RWPE2 (cell line): ENCODE measurements around the gene NEURL1.
A peak's percentile ranks its signal among the peaks of the same experiment; 100 is the strongest.

Source experiments
- ATAC-seq: fragments of 200-7000 bp; cut with Tn5 transposase; 3 replicates; pipeline ENCODE4 v1.9.1; 2021; ENCODE audit warnings: low read depth
- DNase-seq: peaks from one replicate; pipeline ENCODE4 v3.0.0-alpha.2; 2020; ENCODE audit warnings: low spot score
- H3K27ac ChIP-seq: fragments of 450-650 bp; 2 replicates; pipeline ENCODE4 v1.5.1; 2017; ENCODE audit warnings: mild to moderate bottlenecking; ENCODE audit not compliant: poor library complexity, severe bottlenecking
- H3K27me3 ChIP-seq: fragments of 250-450 bp; sonication (Bioruptor Pico); 2 replicates; pipeline ENCODE4 v1.5.1; 2021; ENCODE audit warnings: mild to moderate bottlenecking, moderate library complexity; ENCODE audit not compliant: insufficient read depth, poor library complexity, severe bottlenecking
- H3K36me3 ChIP-seq: fragments of 250-450 bp; sonication (Bioruptor Pico); 2 replicates; pipeline ENCODE4 v1.5.1; 2020; ENCODE audit warnings: low read depth, mild to moderate bottlenecking, moderate library complexity
- H3K4me1 ChIP-seq: fragments of 250-450 bp; sonication (Bioruptor Pico); 2 replicates; pipeline ENCODE4 v1.5.1; 2021; ENCODE audit warnings: mild to moderate bottlenecking, moderate library complexity; ENCODE audit not compliant: insufficient read depth, poor library complexity, severe bottlenecking
- H3K4me3 ChIP-seq: fragments of 250-450 bp; sonication (Bioruptor Pico); 2 replicates; pipeline ENCODE4 v1.5.1; 2021; ENCODE audit warnings: mild to moderate bottlenecking, moderate library complexity; ENCODE audit not compliant: severe bottlenecking
- H3K9me3 ChIP-seq: fragments of 250-450 bp; sonication (Bioruptor Pico); 2 replicates; pipeline ENCODE4 v1.5.1; 2021; ENCODE audit warnings: mild to moderate bottlenecking, moderate library complexity; ENCODE audit not compliant: severe bottlenecking
- TF ChIP-seq, protein P1 (sequence below): fragments of 450-650 bp; IDR thresholded peaks from one replicate; pipeline ENCODE4 v1.5.1; 2017; ENCODE audit warnings: mild to moderate bottlenecking, moderate library complexity; ENCODE audit not compliant: poor library complexity, severe bottlenecking

NEURL1 gene

DNA sequence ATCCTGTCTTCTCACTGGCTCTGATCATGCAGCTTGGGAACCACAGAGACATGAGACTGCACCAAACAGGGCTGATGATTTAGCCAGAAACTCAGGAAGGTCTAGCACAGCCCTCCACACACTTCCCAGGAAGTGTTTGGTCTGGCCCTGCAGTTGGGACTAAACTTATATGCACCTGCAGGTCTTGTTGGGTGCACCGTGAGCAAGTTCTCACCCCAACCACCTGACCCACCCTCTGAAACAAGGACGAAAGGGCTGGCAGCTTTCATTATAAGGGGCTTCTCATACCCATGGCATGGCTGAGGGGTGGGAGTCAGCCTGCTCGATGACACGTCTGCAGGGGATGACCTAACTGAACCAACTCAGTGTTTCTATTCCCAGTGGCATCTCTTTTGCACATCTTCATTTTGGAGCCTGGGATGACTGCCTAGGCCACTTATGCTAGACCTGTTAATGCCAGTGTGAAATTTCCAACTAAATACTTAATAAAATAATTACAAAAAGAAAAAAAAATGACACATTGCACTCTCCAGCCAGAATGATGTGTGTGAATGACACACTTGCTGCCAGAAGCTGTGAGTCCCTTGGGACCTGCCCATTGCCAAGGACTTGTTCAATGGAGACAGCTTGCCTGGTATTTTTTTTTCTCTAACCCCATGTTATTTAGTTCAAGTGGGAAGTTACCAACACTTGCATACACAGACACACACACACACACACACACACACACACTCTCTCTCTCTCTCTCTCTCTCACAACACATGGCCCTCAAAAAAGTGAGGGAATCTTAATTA, 102.6 kb downstream of the NEURL1 start:
- ATAC-seq (no peak), DNase-seq (no peak)

DNA sequence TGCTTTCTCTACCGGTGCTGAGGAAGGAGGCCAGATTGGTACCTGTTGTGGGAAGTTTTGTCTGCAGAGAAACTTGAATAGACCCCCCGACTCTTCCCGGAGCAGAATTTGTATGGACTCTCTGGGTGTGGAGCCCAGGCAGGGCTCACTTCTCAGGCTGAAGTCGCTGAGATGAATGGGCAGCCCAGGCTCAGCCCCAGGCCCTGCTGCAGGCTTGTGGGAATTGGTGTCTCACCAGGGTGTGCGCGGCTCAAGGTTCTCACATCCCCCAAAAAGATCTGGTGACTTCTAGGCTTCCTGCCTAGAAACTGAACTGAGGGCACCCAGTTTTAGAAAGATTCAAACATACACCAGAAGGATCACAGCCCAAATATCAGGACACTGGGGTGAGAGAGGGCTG, 103.5 kb downstream of the NEURL1 start:
- Histone ChIP-seq H3K36me3 (peaks cover 6% of the 10 kb centered on the region), H3K4me1 (no peaks in the 10 kb centered on the region), H3K4me3 (no peak overlapping the region), H3K9me3 (no peaks in the 10 kb centered on the region), H3K27ac (no peak overlapping the region), H3K27me3 (no peaks in the 10 kb centered on the region)
- TF ChIP-seq, protein P1, sequence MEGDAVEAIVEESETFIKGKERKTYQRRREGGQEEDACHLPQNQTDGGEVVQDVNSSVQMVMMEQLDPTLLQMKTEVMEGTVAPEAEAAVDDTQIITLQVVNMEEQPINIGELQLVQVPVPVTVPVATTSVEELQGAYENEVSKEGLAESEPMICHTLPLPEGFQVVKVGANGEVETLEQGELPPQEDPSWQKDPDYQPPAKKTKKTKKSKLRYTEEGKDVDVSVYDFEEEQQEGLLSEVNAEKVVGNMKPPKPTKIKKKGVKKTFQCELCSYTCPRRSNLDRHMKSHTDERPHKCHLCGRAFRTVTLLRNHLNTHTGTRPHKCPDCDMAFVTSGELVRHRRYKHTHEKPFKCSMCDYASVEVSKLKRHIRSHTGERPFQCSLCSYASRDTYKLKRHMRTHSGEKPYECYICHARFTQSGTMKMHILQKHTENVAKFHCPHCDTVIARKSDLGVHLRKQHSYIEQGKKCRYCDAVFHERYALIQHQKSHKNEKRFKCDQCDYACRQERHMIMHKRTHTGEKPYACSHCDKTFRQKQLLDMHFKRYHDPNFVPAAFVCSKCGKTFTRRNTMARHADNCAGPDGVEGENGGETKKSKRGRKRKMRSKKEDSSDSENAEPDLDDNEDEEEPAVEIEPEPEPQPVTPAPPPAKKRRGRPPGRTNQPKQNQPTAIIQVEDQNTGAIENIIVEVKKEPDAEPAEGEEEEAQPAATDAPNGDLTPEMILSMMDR = no peak
- DNase-seq = no peak
- ATAC-seq = no peak

More for the DNA sequence above, 102.6 kb downstream of the NEURL1 start:
- Histone ChIP-seq H3K9me3 (no peaks in the 10 kb centered on the region), H3K27me3 (no peaks in the 10 kb centered on the region), H3K4me1 (no peaks in the 10 kb centered on the region), H3K36me3 (no peaks in the 10 kb centered on the region; the same call in 1 of the 2 replicates), H3K4me3 (no peak overlapping the region), H3K27ac (no peak overlapping the region)
- TF ChIP-seq, protein P1 = no peak

DNA sequence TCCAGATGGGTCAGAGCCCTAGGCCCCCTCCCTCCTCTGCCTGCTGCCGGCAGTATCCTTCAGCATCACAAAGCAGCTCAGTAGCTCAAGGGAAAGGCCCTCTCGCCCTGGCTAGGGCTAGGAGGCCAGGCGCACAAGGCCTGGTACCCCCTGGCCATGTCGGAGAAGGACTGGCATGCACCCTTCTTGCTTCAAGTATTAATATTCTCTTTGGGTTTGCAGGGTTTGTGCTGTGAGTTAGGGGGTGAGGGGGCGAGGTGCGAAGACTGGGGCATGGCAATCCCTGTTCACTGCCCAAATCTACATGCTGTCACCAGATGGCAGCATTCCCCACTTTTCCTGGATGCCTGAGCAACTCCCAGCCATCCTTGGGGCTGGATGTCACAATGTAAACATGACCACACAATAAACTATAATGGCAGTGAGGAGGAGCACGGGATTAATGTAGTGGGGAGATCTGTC, 105.2 kb downstream of the NEURL1 start:
- H3K4me1 ChIP-seq = no peaks in the 10 kb centered on the region
- no peak overlapping the region for H3K4me3 ChIP-seq
- no peaks in the 10 kb centered on the region for H3K27me3 ChIP-seq
- no peak overlapping the region for H3K27ac ChIP-seq
- H3K36me3 ChIP-seq = peaks cover 15% of the 10 kb centered on the region
- DNase-seq (no peak), ATAC-seq (peak; percentile 74)
- TF ChIP-seq, protein P1 = peak; percentile 66
- H3K9me3 ChIP-seq = no peaks in the 10 kb centered on the region

DNA sequence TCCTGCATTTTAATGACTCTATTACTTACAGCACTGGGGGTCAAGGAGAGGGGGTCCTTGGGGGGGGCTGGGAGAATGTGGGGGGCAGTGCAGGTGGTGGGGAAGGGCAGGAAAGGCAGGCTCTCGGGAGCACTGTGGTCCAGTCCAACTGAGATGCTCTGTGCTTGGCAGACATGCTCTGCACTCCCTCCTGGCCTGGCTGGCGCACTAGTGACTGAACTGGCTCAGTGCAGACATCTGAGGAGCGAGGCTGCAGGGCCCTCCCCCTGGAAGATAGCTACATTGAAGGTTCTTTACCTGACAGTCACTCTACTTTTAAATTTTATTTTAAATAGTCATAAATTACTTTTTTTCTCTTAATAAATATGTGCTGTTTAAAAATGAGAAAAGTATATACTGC, 105.7 kb downstream of the NEURL1 start:
- H3K27ac ChIP-seq = no peak overlapping the region

More for the DNA sequence above, 105.7 kb downstream of the NEURL1 start:
- H3K4me3 ChIP-seq = no peak overlapping the region
- ATAC-seq (no peak), DNase-seq (no peak)
- no peaks in the 10 kb centered on the region for H3K4me1 ChIP-seq
- peaks cover 19% of the 10 kb centered on the region for H3K36me3 ChIP-seq
- TF ChIP-seq, protein P1 = no peak
- H3K27me3 ChIP-seq = no peaks in the 10 kb centered on the region
- no peaks in the 10 kb centered on the region for H3K9me3 ChIP-seq
